G401.6 (cell line): Measurements from ENCODE around the gene PPM1M.
A peak's percentile ranks its signal among the peaks of the same experiment; 100 is the strongest.

Source experiments
- FAIRE-seq: peaks from 2 replicates; lab custom pipeline; 2012; peaks lifted over from hg19 to GRCh38; lab: Jason Lieb, UNC

PPM1M gene

DNA sequence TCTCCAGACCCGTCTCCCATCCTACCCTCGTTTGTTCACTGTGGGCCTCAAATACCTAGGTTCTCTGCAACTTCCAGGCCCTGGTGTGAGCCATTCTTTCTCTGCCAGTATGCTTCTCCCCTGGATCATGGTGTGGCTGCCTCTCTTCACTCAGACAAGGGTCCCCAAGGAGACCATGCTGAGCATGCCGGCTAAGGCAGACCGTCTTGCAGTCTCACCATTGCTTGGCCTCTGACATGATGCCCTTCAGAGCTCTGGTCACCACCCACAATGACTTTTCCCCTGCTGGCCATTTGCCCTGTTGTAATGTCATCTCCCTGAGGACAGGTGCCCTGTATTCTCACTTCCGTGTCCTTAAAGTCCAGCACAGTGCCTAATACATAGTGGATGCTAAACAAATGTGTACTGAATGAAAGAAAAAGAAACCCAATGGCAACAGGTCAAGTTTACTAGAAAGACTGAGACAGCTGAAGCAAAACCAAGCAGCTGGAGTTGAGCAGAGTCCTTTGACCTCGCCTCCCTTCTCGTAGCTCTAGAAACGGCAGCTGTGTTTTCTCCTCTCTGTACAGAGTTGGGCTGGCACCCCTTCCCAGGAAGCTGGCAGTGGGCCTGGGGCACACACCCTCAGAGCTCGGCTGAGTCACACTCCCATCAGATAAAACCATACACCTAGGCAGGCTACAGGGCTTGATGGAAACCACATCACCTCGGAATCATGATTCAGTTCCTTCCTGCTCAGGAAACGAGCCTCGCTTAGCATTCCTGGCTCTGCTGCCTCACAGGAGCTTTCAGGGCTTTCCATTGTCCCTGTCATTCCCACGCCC, 28.8 kb upstream of the PPM1M start:
- FAIRE-seq: no peak

DNA sequence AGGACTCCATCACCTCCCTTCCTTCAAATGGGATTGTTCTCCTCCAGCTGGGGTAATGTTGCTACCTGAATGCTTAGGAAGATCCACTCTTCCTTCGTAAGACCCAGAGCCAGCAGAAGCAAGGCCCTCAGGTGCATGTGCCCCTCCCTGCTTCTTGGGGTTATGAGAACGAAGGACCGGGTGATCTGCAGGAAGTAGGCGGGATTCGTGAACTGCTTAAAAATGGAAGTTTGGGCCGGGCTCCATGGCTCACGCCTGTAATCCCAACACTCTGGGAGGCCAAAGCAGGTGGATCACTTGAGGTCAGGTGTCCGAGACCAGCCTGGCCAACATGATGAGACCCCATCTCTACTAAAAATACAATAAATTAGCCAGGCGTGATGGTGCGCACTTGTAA, 28.2 kb upstream of the PPM1M start:
- no peak for FAIRE-seq

DNA sequence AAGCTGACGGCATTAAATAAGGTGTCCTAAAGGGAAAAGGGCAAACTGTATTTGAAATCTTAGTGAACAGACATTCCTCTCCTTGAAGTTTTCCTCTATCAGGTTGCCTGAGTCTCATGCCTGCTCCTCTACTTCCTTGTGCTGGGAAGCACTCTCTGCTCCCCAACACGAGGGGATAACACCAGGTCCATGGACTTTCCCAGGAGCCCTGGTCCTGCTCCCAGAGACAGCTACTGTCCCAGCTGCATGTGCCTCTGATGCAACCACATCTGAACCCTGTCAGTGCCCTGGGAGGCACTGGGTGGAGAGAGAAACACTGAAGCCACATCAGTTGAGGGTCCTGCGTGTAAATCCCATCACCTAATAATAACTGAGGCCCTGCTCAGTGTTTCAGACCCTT, 27.5 kb upstream of the PPM1M start:
- FAIRE-seq: no peak

DNA sequence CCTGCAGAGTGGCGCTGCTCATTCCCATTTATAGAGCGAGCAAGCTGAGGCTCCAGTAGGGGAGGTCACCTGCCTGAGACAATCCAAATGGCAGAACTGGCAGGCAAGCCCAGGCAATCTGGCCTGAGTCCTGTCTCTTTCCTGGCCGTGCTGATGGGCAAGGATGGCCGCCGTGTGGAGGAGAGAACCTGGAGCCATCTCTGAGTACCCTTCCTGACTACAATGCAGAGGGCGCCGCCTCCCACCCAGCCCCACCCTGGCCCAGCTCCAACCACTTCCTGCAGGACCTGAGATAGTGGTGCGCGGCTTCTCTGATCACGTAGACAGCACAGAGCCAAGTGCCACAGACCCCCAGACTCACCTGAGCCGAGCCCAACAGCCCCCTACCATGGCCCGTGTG, 27.1 kb upstream of the PPM1M start:
- no peak for FAIRE-seq

DNA sequence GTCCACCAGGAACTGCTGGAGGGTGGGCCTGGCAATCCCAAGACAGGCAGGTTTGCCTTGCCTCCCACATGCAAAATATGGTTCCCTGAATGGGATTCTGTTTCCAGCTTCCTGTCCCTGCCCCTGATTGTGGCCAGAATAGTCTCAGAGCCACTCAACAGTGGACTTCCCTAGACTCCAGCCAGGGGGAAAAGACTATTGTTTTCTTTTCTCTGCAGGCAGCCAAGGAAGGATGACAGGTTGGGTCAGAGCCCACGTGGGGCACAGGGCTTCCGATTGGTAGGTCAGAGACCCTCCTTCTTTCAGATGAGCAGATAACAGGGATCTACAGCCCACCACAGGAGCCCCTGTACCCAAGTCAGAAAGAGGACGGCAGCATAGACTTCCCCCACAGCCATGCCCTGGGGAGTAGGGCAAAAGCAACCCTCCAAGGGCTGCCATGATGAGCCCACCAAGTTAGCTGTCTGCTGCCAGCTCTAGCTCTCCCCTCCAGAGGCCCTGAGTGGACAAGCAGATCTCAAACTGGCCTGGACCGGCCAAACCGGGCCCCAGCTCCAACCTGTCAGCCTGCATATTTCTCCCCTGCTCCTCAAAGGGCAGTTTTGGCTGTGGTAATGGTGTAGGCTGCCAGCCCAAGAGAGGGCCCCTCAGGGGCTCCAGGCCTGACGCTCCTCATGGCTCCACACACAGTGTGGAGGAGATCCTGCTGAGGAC, 26.5 kb upstream of the PPM1M start:
- no peak for FAIRE-seq

DNA sequence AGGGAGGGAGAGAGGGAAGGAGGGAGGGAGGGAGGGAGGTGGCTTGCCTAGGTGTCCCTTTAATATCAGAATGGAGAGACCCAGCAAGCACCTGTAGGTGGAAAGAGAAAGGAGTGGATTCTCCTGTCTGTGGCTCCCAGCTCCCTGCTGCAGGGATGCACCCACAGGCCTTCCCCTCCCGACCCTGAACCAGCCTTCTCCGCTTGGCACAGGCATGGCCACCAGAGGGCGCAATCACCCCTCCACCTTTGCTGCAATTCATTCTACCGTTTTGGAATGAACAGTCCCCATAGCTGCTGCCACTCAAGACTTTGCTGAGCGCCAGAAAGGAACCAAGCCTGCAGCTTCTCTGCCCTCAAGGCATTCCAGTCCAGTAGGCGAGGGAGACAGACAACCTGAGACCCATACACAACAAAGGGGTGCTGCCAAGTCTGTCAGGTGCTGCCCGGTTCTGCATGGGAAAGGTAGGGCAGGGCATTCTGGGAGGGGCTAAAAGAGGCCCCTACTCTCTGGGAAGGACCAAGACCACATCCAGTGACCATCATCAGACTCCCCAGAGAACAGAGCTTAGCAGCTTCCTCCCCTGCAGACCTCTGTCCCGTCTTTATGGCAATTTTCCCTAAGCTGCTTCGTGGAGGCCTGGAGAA, 25.1 kb upstream of the PPM1M start:
- peak; percentile 58 for FAIRE-seq

DNA sequence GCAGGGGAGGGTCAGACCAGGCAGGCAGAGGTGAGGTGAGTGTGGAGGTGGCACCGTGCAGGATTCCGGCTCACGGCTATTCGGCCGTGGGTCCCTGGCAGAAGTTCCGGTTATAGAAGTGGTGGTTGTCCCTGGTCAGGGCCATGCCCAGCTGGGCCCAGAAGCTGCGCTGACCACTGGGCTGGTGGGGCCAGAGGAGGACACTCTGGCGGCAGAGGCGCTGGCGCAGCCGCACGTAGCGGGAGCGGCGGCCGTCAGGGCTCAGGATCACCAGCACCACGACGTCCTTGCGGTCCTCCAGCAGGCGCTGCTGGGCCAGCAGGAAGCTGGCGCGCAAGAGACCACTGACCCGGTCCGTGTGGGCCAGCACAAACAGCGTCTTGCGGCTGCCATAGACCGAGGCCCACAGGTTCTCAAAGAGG, 24.4 kb upstream of the PPM1M start:
- FAIRE-seq: no peak

DNA sequence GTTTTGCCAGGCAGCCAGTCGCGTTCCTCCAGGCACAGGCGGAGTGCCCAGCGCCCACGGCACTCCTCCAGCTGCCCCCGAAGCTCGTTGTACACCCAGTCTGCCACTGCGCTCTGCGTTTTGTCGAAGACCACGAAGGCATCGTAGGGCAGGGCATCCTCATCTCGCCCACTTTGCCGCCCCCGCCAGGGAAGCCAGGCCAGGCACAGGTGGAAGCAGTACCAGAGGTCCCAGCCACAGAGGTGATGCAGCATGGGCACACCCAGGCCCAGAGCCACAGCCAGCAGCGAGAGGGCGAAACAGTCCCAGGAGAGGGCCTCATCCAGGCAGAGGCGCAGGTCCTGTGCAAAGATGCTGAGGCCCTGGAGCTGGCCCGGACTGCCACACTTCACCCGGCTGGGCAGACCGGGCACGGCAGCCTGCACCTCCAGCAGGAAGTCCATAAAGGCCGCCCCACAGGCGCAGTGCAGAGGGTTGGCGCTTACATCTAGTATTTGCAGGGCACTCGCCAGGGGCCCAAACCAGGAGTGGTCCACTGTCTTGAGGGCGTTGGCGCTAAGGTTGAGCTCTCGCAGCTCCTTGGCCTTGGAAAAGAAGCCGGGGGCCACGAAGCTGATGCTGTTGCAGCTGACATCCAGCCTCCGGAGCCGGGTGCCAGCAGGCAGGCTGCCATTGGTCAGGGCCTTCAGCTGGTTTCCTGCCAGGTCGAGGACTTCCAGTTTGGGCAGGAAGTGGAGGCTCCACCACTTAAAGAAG, 23.8 kb upstream of the PPM1M start:
- no peak for FAIRE-seq

DNA sequence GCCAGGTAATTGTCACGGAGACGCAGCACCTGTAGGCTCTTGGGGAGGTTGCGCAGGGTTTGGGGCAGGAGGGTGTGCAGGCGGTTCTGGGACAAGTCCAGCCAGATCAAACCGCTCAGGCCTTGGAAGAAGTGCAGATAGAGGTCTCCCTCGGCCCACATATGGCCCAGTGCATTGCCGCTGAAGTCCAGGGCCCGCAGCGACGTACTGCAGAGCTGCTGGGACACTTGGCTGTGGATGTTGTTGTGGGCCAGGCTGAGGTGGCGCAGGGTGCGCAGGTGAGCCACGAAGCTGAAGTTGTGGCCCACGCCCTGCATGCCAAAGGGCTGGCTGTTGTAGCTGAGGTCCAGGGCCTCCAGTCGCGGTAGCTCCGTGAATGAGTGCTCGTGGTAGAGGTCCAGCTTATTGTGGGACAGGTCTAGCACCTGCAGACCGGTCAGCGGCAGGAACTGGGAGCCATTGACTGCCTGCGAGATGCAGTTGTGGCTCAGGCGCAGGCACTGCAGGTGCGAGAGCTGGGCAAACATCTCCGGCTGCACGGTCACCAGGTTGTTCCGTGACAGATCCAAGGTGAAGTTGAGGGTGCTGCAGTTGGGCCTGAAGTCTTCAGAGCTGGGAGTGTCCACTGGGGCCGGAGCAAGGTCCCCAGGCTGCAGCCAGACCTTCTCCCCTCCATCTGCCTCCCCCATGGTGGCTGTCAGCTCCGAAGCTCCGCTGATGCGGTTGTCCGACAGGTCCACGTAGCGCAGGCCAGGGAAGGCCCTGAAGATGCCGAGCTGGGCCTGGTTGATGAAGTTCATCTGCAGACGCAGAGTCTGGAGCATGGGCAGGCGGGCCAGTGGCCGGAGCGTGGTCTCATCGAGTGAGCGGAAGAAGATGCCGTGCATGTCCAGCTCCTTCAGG, 23.0 kb upstream of the PPM1M start:
- no peak for FAIRE-seq

DNA sequence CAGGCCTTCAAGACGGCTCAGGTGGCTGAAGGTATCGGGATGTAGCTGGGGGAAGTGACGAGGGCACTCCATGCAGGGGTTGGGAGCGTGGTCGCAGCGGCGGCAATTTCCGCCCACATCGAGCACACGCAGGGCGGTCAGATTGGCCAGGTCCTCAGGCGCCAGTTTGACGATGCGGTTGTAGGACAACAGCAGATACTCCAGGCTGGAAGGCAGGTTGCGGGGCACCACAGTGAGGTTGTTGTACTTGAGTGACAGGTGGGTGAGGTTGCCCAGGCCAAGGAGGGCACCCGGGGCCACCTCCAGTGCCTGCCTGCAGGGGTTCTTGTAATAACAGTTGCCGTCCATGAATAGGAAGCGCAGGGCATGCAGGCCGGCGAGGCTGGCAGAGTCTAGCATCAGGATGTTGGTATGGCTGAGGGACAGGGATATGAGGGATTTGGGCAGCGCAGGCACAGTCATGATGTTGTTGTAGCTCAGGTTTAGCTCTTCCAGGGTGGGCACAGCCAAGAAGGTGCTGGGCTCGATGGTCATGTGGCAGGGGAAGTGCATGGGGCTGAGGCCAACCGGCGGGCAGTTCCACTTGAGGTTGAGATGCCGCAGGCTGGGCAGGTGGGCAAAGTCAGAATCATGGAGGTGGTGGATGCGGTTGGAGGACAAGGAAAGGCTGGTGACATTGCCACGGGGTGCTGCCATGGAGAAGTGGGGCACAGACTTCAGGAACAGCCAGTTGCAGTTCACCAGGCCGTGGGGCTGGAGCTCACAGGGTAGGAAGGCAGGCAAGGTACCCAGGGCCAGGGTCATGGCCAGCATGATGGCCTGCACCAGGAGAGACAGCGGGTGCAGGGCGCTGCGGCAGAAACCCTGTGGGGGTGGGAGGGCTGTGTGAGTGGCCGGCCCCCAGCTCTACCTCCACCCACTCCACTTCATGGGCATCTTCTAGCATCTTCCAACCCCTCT, 21.8 kb upstream of the PPM1M start:
- FAIRE-seq: no peak

DNA sequence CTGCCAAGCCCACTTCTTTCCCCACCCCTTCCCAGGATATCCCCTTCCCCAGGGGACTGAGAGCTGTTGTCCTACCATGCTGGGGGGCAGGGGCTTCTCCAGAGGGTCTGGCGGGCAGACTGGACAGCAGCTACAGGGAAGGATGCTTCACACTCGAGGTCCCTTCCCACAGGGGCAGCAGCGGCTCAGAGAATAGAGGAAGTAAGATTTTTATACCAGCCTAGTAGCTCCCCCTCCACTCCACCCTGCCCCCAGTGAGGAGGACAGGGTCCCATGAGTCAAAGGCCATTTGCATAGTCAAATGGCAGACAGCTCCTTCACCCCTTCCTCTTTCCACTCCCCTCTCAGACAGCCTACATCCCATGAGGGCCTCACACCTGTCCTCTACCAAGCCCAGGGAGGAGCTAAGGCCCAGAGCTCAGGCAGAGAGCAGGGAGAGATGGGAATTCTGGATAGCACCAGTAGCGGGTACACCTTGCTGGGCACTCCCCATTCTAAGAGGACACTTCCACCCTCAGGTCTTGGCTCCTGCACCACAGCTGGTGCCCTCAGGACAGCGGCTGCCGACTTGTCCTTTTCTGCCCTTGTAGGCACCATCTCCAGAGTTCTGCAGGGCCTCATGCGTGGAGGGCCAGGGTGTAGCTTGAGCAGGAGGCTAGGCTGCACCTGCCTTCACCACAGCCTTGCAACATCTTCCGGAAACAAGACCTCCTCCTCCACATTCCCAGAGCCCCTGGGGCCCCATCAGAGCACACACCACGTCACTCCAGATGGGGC, 19.9 kb upstream of the PPM1M start, which contains the start of gene TLR9:
Gene TLR9, minus strand, starts transcription at position 194 of the 777 bp plus-strand sequence. Its CDS starts 116 bp downstream, at position 78.
- FAIRE-seq: no peak

DNA sequence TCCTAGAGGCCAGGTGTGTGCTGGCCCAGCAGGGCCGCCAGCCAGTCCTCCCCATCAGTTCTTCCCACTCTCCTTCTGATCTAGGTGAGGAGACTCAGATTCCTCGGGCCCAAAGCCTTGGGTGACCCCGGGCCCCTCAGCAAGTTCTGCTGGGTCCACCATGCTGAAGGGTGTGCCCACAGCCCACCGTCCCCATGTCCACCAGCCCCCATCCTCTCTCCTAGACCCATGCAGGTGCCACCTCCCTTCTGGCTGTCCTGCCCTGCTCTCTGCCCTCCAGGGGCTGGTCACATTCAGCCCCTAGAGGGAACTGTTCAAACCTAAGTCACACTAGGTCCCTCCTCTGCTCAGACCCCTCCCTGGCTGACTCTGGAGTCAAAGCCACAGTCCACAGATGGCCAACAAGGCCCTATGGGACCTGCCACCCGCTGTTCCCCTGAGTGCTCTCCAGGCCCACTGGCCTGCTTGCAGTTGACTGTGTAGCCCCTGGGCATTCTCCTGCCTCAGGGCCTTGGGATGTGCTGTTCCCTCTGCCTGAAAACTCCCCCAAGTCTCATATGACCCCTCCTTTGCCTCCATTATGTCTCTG, 19.2 kb upstream of the PPM1M start:
- no peak for FAIRE-seq

DNA sequence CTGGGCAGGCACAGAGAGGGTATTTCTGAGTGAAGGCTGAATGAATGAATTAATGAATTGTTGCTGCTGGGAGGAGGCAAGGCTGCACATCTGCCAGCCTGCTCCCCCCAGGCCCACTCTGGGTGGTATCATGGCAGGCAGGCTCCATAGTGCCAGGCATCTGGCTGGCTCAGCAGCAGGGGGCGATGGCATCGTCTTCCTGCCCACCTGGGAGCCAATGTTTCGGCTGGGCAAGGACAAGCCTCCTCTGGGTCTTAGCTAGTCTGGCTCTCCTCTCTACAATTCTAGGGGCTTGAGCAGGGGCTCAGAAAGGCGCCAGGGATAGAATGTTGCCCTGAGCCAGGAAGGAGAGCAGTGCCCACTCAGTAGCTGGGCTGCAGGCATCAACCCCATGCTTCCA, 18.4 kb upstream of the PPM1M start:
- no peak for FAIRE-seq

DNA sequence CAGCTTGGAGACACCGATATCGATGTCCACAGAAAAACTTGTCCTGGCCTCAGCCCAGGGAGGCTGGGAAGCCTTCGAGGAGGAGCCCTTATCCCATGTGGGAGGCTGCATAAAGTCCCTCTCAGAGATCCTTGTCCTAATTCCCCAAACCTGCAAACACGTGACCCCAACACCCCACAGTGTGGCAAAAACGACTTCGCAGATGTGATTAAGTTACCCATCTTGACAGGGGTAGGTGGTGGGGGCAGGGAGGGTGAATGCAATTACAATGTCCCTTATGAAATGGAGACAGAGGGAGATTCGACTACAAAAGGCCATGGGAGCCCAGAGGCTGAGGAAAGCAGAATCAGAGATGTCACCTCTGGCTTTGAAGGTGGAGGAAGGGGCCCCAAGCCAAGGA, 17.8 kb upstream of the PPM1M start:
- FAIRE-seq: no peak

DNA sequence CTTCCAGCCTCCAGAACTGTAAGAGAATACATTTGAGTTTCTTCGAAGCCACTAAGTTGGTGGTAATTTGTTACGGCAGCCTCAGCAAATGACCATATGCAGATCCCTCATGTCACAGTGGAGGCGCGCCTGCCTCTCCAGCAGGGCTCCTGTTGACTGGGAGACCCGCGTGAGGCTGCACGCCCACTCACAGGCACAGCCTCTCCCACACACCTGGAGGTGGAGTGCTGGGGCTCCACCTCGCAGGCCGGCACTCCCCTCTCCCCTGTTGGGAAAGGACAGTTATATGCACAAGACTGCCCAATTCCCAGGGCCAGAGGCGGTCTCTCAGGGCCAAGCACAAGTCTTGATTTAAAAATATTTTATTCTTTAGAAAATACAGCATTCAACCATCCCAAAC, 17.3 kb upstream of the PPM1M start:
- FAIRE-seq: no peak

DNA sequence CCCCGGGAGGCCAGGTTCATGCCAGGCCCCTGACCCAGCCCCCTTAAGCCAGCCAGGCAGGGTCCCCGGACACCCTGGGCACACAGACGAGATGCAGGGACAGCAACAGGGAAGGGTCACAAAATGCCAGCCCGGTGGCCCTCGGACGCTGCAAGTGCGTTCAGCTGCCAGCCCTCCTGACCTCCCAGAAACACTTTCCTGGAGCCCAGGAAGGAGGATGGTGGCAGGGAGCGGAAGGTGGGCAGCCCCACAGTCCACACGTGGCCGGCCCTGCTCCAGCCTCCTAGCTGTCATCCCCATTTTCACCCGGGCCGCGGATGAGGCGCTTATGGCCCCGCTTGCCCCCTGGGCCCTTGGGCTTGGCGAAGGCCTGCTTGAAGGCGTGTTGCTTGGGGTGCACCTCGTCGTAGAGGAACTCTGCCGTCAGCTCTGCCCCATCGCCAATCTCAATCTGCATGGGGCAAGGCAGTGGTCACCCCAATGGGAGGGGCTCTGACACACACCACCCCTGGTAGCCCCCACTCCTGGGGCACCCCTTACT, 16.7 kb upstream of the PPM1M start:
- no peak for FAIRE-seq

DNA sequence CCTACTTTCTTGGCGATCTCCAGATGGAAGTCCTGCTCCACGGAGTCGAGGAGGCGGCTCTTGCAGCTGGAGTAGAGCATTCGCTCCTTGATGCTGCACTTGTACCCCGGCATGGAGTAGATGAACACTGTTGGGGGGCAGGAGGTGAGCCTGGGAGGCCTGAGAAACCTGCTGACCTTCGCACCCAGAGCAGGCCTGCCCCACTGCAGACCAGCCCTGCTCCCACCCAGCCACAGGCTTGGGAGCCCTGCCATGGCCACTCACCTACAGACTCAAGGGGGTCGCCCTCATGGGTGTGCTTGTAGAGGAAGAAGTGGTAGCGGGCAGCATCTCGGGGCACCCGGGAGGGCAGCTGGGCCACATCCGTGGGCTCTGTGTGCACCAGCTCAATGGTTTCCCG, 15.9 kb upstream of the PPM1M start:
- FAIRE-seq: no peak

DNA sequence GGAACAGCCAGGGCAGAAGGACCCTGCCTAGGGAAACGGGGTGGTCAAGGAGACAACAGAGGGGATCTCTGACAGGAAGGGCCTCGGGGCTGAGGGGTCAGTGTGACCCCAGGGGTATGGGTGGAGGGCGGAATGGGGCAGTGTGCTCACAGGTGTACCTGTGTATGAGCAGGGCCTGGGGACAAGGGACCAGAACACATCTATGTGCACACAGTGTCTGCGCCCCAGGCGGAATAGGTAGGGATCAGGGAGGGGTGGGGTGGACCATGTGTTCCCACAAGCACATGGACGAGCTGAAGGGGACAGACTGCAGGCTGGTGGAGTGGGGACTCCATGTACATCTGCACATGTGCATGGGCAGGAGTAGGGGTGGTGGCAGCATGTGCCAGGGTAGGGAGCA, 15.1 kb upstream of the PPM1M start:
- no peak for FAIRE-seq
